Measurements from ENCODE around the gene DHRS13. TPM values are rescaled to one million over a fixed set of nuclear protein-coding genes. Genes with fewer than 3 reads are reported as not detected.
"Not testable (repeated sequence)": the region's sequence is repeated elsewhere in the genome, so short reads cannot be mapped to it uniquely, and the experiment has no call there.

DHRS13 gene
- total RNA-seq, 1 donor from 2014 or later: 30.6 TPM

DNA sequence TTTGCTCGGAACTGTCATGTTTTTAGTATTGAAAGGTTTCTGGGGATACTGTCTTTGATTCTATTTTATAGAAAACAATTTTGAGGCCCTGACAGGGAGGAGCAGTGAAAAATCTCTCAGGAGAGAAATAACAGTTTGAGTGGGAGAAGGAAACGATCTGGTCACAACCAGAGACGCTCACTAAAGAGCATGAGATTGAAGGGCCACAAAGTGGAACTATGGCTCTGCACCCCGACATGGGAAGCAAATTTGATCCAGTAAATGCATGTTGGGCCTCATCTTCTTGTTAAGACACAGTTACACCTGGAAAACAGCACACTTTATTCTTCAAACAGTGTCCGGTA is 47.6 kb downstream of the DHRS13 start:
- H3K9me3 Mint-ChIP-seq: no peaks in the 10 kb centered on the region
- H3K27me3 Mint-ChIP-seq (ENCODE audit: low read depth): no peaks in the 10 kb centered on the region
- peak overlapping the region; percentile 86 for H3K4me3 Mint-ChIP-seq (ENCODE audit: low read depth)
- DNase-seq (ENCODE audit: low spot score): no peak
- H3K27ac Mint-ChIP-seq: peak overlapping the region; percentile 89
- intact Hi-C loops (cut with micrococcal nuclease): loop anchor here (1.0 to 2.0 kb wide), 2 partner anchors 16 to 47 kb away; partner anchors contain the start of gene DHRS13
- H3K36me3 Mint-ChIP-seq (ENCODE audit: low read depth): peaks cover 36% of the 10 kb centered on the region
- H3K4me1 Mint-ChIP-seq (ENCODE audit: low read depth): peaks cover 24% of the 10 kb centered on the region

DNA sequence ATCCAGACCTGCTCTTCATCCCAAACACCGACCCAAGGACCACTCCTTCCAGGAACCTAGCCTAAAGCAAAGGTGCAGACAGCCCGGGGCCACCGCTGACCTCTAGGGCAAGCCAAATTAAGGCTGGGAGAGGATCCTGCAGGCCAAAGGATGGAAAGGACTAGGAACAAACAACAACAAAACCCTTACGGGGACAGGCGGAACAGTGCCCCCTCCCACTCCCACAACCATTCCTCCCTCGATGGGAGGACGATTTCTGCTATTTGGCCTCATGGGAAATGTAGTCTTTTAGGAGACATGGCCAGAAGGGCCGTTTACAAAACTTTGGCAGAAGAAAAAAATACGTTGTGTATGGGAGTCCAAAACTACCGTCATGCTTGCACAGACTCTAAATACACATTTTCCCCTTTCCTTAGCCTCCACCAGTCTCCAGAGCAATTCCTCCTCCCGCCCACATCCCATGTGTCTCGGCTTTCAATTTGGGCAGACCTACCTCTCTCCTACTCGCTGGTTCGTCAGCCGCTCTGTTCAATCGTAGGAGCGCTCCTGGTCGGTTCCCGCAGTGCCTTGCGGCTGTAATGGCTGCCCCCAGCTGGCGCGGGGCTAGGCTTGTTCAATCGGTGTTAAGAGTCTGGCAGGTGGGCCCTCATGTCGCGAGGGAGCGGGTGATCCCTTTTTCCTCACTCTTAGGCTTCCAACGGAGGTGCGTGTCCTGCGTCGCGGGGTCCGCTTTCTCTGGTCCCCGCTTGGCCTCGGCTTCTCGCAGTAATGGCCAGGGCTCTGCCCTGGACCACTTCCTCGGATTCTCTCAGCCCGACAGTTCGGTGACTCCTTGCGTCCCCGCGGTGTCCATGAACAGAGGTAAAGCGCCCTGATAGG is 48.2 kb downstream of the DHRS13 start, which contains the start of gene ERAL1:
Gene ERAL1, plus strand, starts transcription at position 560 of the 879 bp plus-strand sequence. Its CDS starts 19 bp downstream, at position 579.
- no peaks in the 10 kb centered on the region for H3K9me3 Mint-ChIP-seq
- peaks cover 24% of the 10 kb centered on the region for H3K4me1 Mint-ChIP-seq (ENCODE audit: low read depth)
- DNase-seq (ENCODE audit: low spot score): peak; percentile 81
- peak within 1 kb of the TSS; percentile 89 for H3K27ac Mint-ChIP-seq
- peaks cover 33% of the 10 kb centered on the region for H3K36me3 Mint-ChIP-seq (ENCODE audit: low read depth)
- peak within 1 kb of the TSS; percentile 86 for H3K4me3 Mint-ChIP-seq (ENCODE audit: low read depth)
- intact Hi-C loops (cut with micrococcal nuclease): loop anchor here (1.0 to 2.0 kb wide), 2 partner anchors 17 to 48 kb away; partner anchors contain the start of gene DHRS13
- H3K27me3 Mint-ChIP-seq (ENCODE audit: low read depth): no peaks in the 10 kb centered on the region

DNA sequence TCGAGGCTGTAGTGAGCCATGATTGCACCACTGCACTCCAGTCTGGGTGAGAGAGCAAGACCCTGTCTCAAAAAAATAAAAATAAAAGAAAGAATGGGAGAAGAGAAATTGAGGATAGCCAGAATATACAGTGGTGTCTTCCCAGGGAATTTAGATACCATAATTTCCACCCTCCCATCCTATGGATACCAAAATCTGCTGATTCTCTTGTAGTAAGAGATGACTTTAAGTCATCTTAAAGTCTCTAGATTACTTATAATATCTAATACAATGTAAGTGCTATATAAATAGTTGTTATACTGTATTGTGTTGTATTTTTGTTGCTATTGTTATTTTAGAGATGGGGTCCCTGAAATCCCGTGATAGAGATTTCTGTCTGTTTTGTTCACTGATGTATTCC is 49.6 kb downstream of the DHRS13 start:
- Mint-ChIP-seq H3K36me3 (ENCODE audit: low read depth) (peaks cover 22% of the 10 kb centered on the region), H3K27ac (no peak overlapping the region), H3K27me3 (ENCODE audit: low read depth) (no peaks in the 10 kb centered on the region), H3K4me1 (ENCODE audit: low read depth) (peaks cover 25% of the 10 kb centered on the region), H3K4me3 (ENCODE audit: low read depth) (peak overlapping the region; percentile 8), H3K9me3 (no peaks in the 10 kb centered on the region)
- intact Hi-C loops (cut with micrococcal nuclease): no loop called here
- no peak for DNase-seq (ENCODE audit: low spot score)

DNA sequence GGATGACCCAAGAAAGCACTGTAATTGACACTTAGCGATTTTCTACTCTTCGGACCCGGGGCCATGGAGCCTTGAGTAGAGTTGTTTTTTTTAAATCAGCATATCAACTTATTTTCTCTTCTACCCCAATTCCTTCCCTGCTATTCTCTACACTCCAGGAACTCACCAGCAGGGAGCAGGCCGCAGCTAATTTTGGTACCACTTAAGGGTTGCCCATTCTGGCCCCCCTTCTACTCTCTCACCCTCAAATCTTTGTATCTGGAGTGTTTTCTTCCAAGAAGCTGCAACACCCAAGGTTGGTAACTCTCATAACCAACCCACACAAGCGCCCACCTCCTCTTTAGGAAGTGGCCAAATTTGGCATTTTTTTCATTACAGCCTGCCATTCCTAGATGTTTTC is 53.6 kb downstream of the DHRS13 start:
- H3K4me3 Mint-ChIP-seq (ENCODE audit: low read depth): no peak overlapping the region
- no peak overlapping the region for H3K27ac Mint-ChIP-seq
- H3K36me3 Mint-ChIP-seq (ENCODE audit: low read depth): no peaks in the 10 kb centered on the region
- intact Hi-C loops (cut with micrococcal nuclease): no loop called here
- peaks cover 6% of the 10 kb centered on the region for H3K4me1 Mint-ChIP-seq (ENCODE audit: low read depth)
- no peak for DNase-seq (ENCODE audit: low spot score)
- no peaks in the 10 kb centered on the region for H3K9me3 Mint-ChIP-seq
- H3K27me3 Mint-ChIP-seq (ENCODE audit: low read depth): no peaks in the 10 kb centered on the region

DNA sequence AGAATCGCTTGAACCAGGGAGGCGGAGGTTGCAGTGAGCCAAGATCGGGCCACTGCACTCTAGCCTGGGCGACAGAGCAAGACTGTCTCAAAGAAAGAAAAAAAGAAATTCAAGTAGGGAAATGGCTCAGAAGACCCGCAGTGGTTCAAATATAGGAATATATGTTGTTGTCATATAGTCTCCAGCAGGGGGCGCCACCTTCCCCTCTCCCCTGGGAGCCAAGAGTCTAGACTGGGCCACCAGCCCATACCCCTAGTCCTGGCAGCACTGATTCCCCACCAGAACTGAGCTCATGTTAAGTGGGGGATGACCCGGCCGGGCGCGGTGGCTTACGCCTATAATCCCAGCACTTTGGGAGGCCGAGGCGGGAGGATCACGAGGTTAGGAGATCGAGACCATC is 54.2 kb downstream of the DHRS13 start:
- intact Hi-C loops (cut with micrococcal nuclease); H3K36me3 Mint-ChIP-seq (ENCODE audit: low read depth); H3K4me1 Mint-ChIP-seq (ENCODE audit: low read depth); H3K27ac Mint-ChIP-seq; H3K4me3 Mint-ChIP-seq (ENCODE audit: low read depth); H3K27me3 Mint-ChIP-seq (ENCODE audit: low read depth); H3K9me3 Mint-ChIP-seq: not testable (repeated sequence)
- peak; percentile 38 for DNase-seq (ENCODE audit: low spot score)

Other genes with a start within 250 kb of the DHRS13 start
- 40.3 and 49.2 TPM in 2 replicates for gene SDF2, start 241.2 kb downstream of the DHRS13 start, total RNA-seq
- 97.5 and 102 TPM in 2 replicates for gene SUPT6H, start 240.9 kb downstream of the DHRS13 start, total RNA-seq
- 7.0 and 7.7 TPM in 2 replicates for gene PROCA1, start 191.2 kb downstream of the DHRS13 start, total RNA-seq
- gene RAB34, start 185.2 kb downstream of the DHRS13 start, total RNA-seq: 19.4 and 21.5 TPM in 2 replicates
- gene RPL23A, start 183.1 kb downstream of the DHRS13 start, total RNA-seq: 1,712 and 1,733 TPM in 2 replicates
- 8.0 and 8.2 TPM in 2 replicates for gene TLCD1, start 176.8 kb downstream of the DHRS13 start, total RNA-seq
- gene NEK8, start 174.3 kb downstream of the DHRS13 start, total RNA-seq: 3.6 and 4.2 TPM in 2 replicates
- 125 and 129 TPM in 2 replicates for gene TRAF4, start 159.1 kb downstream of the DHRS13 start, total RNA-seq
- 19.6 and 23.0 TPM in 2 replicates for gene FAM222B, start 60.3 kb downstream of the DHRS13 start, total RNA-seq
- 54.5 and 60.4 TPM in 2 replicates for gene ERAL1, start 48.1 kb downstream of the DHRS13 start, total RNA-seq
- gene FLOT2, start 5.3 kb downstream of the DHRS13 start, total RNA-seq: 136 and 143 TPM in 2 replicates
- 59.5 and 62.1 TPM in 2 replicates for gene PHF12, start 48.4 kb upstream of the DHRS13 start, total RNA-seq
- not detected in 2 replicates for gene SEZ6, start 103.0 kb upstream of the DHRS13 start, total RNA-seq
- 2.0 and 2.8 TPM in 2 replicates for gene PIPOX, start 140.1 kb upstream of the DHRS13 start, total RNA-seq

All from activated T-helper 2 cell treated with anti-CD3 and anti-CD28 coated beads, Interferon-gamma antibody, Interleukin-2, Interleukin-4, amounts not matched to agents 10 μg/mL and 5 μg/mL and 100 μg/mL, durations not matched to agents 14 hours and 24 hours and 36 hours (primary cell).